Activated CD4-positive, alpha-beta T cell treated with anti-CD3 and anti-CD28 coated beads, Interleukin-10, Interleukin-2, amounts not matched to agents 100 ng/mL and 50 ng/mL, durations not matched to agents 16 hours and 8 hours (primary cell): ENCODE data around the gene ANKRD49.
"Not testable (repeated sequence)": the region's sequence is repeated elsewhere in the genome, so short reads cannot be mapped to it uniquely, and the experiment has no call there.

Source experiments
- DNase-seq: peaks from one replicate; pipeline ENCODE4 v3.0.0-alpha.2; 2020

Gene ANKRD49

GRCh38 chr11:94493281-94494125, at the start of gene ANKRD49, which contains the start of gene MRE11:
TSS of gene ANKRD49 (plus strand) at chr11:94493984. CDS start at chr11:94496694, 2,710 bp downstream.
TSS of gene MRE11 (minus strand) at chr11:94493844. CDS start at chr11:94492801, 1,043 bp downstream.
- peak; percentile 98 for DNase-seq

GRCh38 chr11:94445641-94446040, 48.1 kb upstream of the ANKRD49 start:
- no peak for DNase-seq

GRCh38 chr11:94447149-94447548, 46.6 kb upstream of the ANKRD49 start:
- no peak for DNase-seq

GRCh38 chr11:94449029-94449428, 44.8 kb upstream of the ANKRD49 start:
- no peak for DNase-seq

GRCh38 chr11:94449437-94449836, 44.3 kb upstream of the ANKRD49 start:
- DNase-seq: no peak

- DNase-seq: no peak
Observed at GRCh38 chr11:94450048-94450447, 43.7 kb upstream of the ANKRD49 start.

- no peak for DNase-seq
Observed at GRCh38 chr11:94452988-94453387, 40.8 kb upstream of the ANKRD49 start.

- no peak for DNase-seq
Observed at GRCh38 chr11:94454301-94454700, 39.5 kb upstream of the ANKRD49 start.

- DNase-seq: no peak
Observed at GRCh38 chr11:94455861-94456260, 37.9 kb upstream of the ANKRD49 start.

- peak; percentile 13 for DNase-seq
Observed at GRCh38 chr11:94457118-94458029, 36.4 kb upstream of the ANKRD49 start.

GRCh38 chr11:94459576-94459975, 34.2 kb upstream of the ANKRD49 start:
- peak; percentile 54 for DNase-seq

GRCh38 chr11:94469416-94469815, 24.4 kb upstream of the ANKRD49 start:
- peak; percentile 48 for DNase-seq

GRCh38 chr11:94472916-94473799, 20.6 kb upstream of the ANKRD49 start:
- DNase-seq: peak; percentile 64

- DNase-seq: no peak
Observed at GRCh38 chr11:94477624-94478023, 16.2 kb upstream of the ANKRD49 start.

GRCh38 chr11:94481342-94481741, 12.4 kb upstream of the ANKRD49 start:
- DNase-seq: no peak

- DNase-seq: no peak
Observed at GRCh38 chr11:94486068-94486467, 7.7 kb upstream of the ANKRD49 start.

GRCh38 chr11:94494126-94494680, 419 bp downstream of the ANKRD49 start:
- DNase-seq: no peak

GRCh38 chr11:94500181-94500580, 6.4 kb downstream of the ANKRD49 start:
- DNase-seq: no peak

GRCh38 chr11:94501522-94501921, 7.7 kb downstream of the ANKRD49 start:
- DNase-seq: no peak

GRCh38 chr11:94504689-94505293, 11.0 kb downstream of the ANKRD49 start:
- peak; percentile 57 for DNase-seq

- DNase-seq: not testable (repeated sequence)
Observed at GRCh38 chr11:94506513-94506912, 12.7 kb downstream of the ANKRD49 start.

- DNase-seq: no peak
Observed at GRCh38 chr11:94507485-94507884, 13.7 kb downstream of the ANKRD49 start.
